A549 (cell line): Measurements from ENCODE around the gene PCGF3.

Experiments used
- HOXA7 ChIP-seq: fragments of 250-450 bp; sonication (Bioruptor Pico); IDR thresholded peaks from 2 replicates; pipeline ENCODE4 v1.5.0; 2020; ENCODE audit warnings: mild to moderate bottlenecking, moderate library complexity
- HOXB13 ChIP-seq: fragments of 250-450 bp; sonication (Bioruptor Pico); IDR thresholded peaks from 2 replicates; pipeline ENCODE4 v1.5.0; 2020; ENCODE audit warnings: low read depth, mild to moderate bottlenecking, moderate library complexity
- JUN ChIP-seq, 2 experiments: fragments of >200 bp; sonication (Bioruptor Twin); formaldehyde crosslinking; IDR thresholded peaks; 2 replicates in 1 of 2; 3 replicates in 1 of 2; pipeline ENCODE4 v1.6.1; 2016 to 2017
- KDM5A ChIP-seq: fragments of 200-600 bp; sonication (generic); IDR thresholded peaks from 2 replicates; pipeline ENCODE4 v1.6.1; 2016; ENCODE audit warnings: antibody characterized with exemption, mild to moderate bottlenecking
- MYC ChIP-seq: IDR thresholded peaks from 2 replicates; pipeline ENCODE4 v1.6.1; 2012; ENCODE audit warnings: mild to moderate bottlenecking, inconsistent platforms, low read length, improper control_type of control experiment, borderline replicate concordance
- POLR2A ChIP-seq: IDR thresholded peaks from 2 replicates; pipeline ENCODE4 v1.6.1; 2012; ENCODE audit warnings: mild to moderate bottlenecking, low read length
- RCOR1 ChIP-seq: fragments of 150-350 bp; IDR thresholded peaks from 2 replicates; pipeline ENCODE4 v1.6.1; 2014; ENCODE audit warnings: antibody characterized with exemption, low read length, low read depth
- RNF2 ChIP-seq: fragments of 200-600 bp; sonication (generic); IDR thresholded peaks from 2 replicates; pipeline ENCODE4 v1.6.1; 2016; ENCODE audit warnings: low read depth, mild to moderate bottlenecking, antibody characterized with exemption, moderate library complexity, borderline replicate concordance
- SMC3 ChIP-seq: fragments of >200 bp; sonication (Bioruptor Twin); formaldehyde crosslinking; IDR thresholded peaks from 3 replicates; pipeline ENCODE4 v1.6.1; 2018; ENCODE audit warnings: inconsistent platforms
- ZNF302 ChIP-seq: fragments of 250-450 bp; sonication (Bioruptor Pico); IDR thresholded peaks from 2 replicates; pipeline ENCODE4 v1.9.0; 2021; ENCODE audit warnings: inconsistent platforms, mild to moderate bottlenecking, moderate library complexity
- ZSCAN20 ChIP-seq: fragments of 250-450 bp; sonication (Bioruptor Pico); IDR thresholded peaks from 2 replicates; pipeline ENCODE4 v1.8.0; 2022; ENCODE audit warnings: mild to moderate bottlenecking, moderate library complexity
- TF ChIP-seq, protein P1 (sequence below): fragments of >200 bp; sonication (Bioruptor Twin); formaldehyde crosslinking; IDR thresholded peaks from 3 replicates; pipeline ENCODE4 v1.5.1; 2016
- TF ChIP-seq, protein P2 (sequence below): IDR thresholded peaks from 2 replicates; pipeline ENCODE4 v1.6.1; 2012

DNA sequence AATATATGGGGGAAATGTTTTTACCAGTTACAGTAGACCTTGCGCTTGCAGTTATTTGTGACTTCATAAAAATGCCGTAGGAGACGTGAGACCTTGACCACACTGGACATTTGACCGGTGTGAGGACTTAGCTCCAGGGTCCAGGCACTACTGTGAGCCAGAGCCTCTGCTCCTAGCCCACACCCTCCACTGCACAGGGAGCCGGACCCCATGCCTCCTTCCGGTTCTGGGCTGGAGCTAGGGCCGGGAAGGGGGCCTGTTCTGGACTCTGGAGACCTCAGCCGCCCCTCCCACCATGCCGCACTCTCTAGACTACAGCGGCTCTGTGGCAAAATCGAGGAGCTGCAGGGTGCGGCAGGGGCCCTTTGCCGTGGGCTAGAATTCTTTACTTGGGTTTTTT is 5.3 kb downstream of the PCGF3 start:
- TF ChIP-seq RCOR1 (no peak), POLR2A (no peak), SMC3 (no peak), MYC (no peak), HOXB13 (CRISPR knock-in tag) (no peak), KDM5A (no peak), RNF2 (no peak), JUN (IDR thresholded peaks at IDR 0.05) (no peak), ZSCAN20 (no peak), HOXA7 (CRISPR knock-in tag) (no peak), ZNF302 (CRISPR knock-in tag) (no peak)
- TF ChIP-seq, protein P1, sequence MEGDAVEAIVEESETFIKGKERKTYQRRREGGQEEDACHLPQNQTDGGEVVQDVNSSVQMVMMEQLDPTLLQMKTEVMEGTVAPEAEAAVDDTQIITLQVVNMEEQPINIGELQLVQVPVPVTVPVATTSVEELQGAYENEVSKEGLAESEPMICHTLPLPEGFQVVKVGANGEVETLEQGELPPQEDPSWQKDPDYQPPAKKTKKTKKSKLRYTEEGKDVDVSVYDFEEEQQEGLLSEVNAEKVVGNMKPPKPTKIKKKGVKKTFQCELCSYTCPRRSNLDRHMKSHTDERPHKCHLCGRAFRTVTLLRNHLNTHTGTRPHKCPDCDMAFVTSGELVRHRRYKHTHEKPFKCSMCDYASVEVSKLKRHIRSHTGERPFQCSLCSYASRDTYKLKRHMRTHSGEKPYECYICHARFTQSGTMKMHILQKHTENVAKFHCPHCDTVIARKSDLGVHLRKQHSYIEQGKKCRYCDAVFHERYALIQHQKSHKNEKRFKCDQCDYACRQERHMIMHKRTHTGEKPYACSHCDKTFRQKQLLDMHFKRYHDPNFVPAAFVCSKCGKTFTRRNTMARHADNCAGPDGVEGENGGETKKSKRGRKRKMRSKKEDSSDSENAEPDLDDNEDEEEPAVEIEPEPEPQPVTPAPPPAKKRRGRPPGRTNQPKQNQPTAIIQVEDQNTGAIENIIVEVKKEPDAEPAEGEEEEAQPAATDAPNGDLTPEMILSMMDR: no peak
- TF ChIP-seq, protein P2, sequence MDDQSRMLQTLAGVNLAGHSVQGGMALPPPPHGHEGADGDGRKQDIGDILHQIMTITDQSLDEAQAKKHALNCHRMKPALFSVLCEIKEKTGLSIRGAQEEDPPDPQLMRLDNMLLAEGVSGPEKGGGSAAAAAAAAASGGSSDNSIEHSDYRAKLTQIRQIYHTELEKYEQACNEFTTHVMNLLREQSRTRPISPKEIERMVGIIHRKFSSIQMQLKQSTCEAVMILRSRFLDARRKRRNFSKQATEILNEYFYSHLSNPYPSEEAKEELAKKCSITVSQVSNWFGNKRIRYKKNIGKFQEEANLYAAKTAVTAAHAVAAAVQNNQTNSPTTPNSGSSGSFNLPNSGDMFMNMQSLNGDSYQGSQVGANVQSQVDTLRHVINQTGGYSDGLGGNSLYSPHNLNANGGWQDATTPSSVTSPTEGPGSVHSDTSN: no peak
